Renal cortex interstitium (tissue), 11 donors: ENCODE results near the gene LRCH2. TPM values are rescaled to one million over a fixed set of nuclear protein-coding genes. Genes with fewer than 3 reads are reported as not detected.

Experiments used
- DNase-seq, 11 donors: peaks; one replicate each; pipeline ENCODE4 v3.0.0-alpha.2; 2013; ENCODE audit warnings: low read depth in 9 of 11, low spot score in 4 of 11; ENCODE audit errors: extremely low read depth in 1 of 11
- polyA plus RNA-seq, 3 donors: library from polyadenylated mRNA; unstranded; fragments of 120-200 nt; gene quantifications; one replicate each; pipeline ENCODE4 v1.2.1, GENCODE V29; 2013; ENCODE audit not compliant: insufficient read length in 3 of 3

The LRCH2 gene
- polyA plus RNA-seq, 3 donors = 11.5 to 14.1 (median 13.7) TPM

- DNase-seq = no peak
These were observed 91.8 kb downstream of the LRCH2 start for GRCh38 chrX:115142057-115142456.

GRCh38 chrX:115138040-115138439, 95.9 kb downstream of the LRCH2 start:
- DNase-seq = no peak

- DNase-seq = no peak
These were observed 99.5 kb downstream of the LRCH2 start for GRCh38 chrX:115134382-115134781.

- no peak for DNase-seq
These were observed 121.5 kb downstream of the LRCH2 start for GRCh38 chrX:115112411-115112810.

- no peak for DNase-seq
These were observed 135.0 kb downstream of the LRCH2 start for GRCh38 chrX:115098897-115099296.

- no peak for DNase-seq
These were observed 140.7 kb downstream of the LRCH2 start for GRCh38 chrX:115093191-115093590.

GRCh38 chrX:115089419-115089818, 144.5 kb downstream of the LRCH2 start:
- no peak for DNase-seq

- DNase-seq = no peak
These were observed 165.0 kb downstream of the LRCH2 start for GRCh38 chrX:115068896-115069295.

GRCh38 chrX:115067812-115068211, 166.1 kb downstream of the LRCH2 start:
- peak in 1 of 11 donors; percentile 27 for DNase-seq

- DNase-seq = no peak
These were observed 168.6 kb downstream of the LRCH2 start for GRCh38 chrX:115065304-115065703.

Other genes starting within 250 kb of the LRCH2 start
- 1 to 10 TPM; 1.2 to 1.8 (median 1.4) TPM for gene IL13RA2, start 216.5 kb downstream of the LRCH2 start, polyA plus RNA-seq
- not detected for gene RBMXL3, start 44.7 kb downstream of the LRCH2 start, polyA plus RNA-seq
- not detected for gene LUZP4, start 55.6 kb upstream of the LRCH2 start, polyA plus RNA-seq